ELR (cell line): Measurements from ENCODE around the gene RASSF8.
A peak's percentile ranks its signal among the peaks of the same experiment; 100 is the strongest.

Source experiments
- DNase-seq: peaks from one replicate; pipeline ENCODE4 v3.0.0-alpha.2; 2015; ENCODE audit warnings: low read depth

RASSF8 gene, protein sequence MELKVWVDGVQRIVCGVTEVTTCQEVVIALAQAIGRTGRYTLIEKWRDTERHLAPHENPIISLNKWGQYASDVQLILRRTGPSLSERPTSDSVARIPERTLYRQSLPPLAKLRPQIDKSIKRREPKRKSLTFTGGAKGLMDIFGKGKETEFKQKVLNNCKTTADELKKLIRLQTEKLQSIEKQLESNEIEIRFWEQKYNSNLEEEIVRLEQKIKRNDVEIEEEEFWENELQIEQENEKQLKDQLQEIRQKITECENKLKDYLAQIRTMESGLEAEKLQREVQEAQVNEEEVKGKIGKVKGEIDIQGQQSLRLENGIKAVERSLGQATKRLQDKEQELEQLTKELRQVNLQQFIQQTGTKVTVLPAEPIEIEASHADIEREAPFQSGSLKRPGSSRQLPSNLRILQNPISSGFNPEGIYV

DNA sequence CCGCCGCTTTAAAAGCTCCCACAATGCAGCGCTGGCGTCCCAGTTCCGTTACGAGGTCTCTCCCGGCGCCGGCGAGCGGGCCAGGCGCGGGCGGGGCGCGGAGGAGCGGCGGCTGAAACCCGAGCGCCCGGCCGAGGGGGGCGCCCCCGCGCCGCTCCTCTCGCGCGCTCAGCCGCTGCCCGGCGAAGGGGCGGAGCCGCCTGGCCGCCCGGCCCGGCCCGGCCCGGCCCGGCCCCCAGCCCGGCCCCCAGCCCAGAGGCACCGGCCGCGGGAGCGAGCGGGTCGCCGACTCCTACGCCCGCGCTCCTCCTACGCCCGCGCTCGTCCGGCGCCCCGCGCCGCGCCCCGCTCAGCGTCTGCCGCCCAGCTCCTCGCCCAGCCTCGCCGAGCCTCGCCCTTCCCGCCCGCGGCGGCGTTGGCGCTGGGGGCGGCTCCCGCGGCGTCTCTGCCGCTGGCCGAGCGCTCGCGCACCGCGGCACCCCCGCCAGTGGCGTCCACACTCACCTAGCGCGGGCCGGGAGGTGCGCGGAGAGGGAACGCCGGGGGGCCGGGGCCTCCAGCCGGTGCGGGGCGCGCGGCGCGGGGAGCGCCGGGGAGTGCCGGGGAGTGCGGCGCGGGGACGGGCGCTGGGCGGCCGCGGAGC lies at the start of gene RASSF8:
TSS of gene RASSF8 (plus strand) at position 255 of the 643 bp plus-strand sequence. CDS start 96,662 bp downstream, outside the sequence.
- DNase-seq, result peak; percentile 83

DNA sequence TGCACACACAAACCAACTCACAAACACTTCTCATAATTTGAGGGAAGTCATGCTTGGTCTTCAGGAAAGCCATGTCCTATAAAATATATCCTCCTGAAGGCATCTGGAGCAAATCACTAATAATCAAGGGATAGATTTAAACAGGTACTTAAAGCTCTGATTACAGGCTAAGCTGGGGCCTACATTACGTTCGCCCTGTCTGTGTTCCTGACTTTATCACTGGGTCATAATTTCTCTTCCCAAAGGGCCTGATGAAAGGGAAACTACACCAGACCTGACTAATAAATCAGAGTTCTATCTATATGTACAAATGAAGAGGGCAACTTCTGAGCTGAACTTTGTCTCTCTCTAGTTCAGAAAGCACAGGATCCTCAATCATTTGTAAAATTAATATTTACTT lies 43.9 kb upstream of the RASSF8 start:
- no peak for DNase-seq

DNA sequence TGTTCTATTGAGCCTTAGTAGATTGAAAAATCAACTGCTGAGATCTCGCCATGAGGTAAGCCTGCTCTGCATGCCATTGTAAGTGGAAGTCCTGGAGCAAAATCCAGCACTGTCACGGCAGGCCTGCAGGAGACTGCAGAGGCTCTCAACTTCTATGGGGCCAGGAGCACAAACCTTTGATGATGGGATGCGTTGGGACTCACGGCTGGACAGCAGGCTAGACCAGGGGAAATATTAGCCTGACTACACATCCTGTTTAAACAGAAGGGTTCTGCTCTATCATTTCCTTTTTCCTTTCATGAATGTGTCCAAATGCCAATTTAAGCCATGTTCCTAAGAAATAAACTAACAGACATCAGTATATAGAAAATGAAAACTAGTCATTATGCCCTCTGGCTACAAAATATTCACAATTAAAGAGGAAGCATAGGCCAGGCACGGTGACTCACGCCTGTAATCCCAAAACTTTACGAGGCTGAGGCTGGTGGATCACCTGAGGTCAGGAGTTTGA lies 33.9 kb upstream of the RASSF8 start:
- DNase-seq, result peak; percentile 91

DNA sequence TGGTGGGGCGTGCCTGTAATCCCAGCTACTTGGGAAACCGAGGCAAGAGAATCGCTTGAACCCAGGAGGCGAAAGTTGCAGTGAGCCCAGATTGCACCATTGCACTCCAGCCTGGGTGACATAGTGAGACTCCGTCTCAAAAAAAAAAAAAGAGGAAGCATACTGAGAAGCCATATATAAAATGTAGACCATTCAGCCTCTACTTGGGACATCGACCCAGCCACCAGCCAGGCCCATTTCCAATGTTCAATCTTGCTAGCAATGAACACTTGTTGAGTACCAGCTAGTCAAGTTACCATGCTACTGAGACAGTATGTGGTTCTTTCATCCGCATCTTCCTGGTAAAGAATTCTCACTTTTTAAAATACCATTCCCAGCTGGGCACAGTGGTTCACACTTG lies 33.4 kb upstream of the RASSF8 start:
- no peak for DNase-seq

DNA sequence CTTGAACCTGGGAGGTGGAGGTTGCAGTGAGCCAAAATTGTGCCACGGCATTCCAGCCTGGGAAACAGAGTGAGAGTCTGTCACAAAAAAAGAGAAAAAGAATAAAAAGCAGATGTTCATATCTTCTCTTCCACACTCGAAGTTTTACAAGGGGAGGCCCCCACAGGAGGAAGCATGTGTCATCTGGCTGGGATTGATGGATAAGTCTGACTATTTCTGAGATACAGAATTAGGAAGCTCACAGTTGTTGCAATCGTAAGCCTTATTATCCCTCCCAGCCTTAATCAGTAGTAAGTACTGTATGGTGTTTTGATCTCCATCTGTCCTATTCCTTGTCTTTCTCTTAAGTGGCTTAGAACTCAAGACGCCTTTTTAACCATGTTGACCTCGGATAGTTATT lies 31.9 kb upstream of the RASSF8 start:
- DNase-seq, result peak; percentile 7

DNA sequence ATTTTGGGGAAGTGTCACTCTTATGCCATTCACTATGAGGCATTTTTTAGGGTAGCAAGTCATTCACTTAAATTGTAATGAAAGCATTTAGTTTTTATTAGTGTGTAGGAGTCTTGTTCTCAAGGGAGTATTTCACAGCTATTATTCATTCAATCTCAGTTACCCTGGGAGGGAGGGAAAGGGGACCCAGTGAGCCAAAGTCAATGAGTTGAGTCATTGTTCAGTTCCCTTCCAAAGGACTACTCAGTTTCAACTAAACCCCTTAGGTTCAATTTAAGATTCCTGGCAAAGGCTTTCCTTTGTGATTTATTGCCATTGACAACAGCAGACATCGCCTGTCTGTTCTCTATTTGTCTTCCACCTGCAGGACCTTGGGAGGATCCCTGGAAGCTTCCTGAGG lies 29.3 kb upstream of the RASSF8 start:
- no peak for DNase-seq

DNA sequence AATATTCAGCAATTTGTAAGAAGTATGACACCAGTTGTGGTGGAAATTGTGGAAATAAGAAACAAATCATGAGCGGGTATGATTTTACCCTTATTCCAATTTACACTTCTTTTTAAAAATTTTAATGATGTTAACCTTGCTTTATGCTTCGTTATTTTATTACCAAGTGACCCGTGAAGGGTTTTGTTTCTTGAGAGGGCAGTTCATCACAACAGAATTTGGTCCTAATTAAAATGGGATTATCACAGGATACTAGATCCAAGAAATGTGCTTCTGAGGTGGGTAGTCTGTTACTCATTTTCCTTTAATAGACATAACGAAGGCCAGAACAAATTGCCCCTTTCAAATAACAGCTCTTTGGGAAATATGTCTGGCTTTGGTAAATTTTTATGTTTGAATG lies 25.5 kb upstream of the RASSF8 start:
- no peak for DNase-seq

DNA sequence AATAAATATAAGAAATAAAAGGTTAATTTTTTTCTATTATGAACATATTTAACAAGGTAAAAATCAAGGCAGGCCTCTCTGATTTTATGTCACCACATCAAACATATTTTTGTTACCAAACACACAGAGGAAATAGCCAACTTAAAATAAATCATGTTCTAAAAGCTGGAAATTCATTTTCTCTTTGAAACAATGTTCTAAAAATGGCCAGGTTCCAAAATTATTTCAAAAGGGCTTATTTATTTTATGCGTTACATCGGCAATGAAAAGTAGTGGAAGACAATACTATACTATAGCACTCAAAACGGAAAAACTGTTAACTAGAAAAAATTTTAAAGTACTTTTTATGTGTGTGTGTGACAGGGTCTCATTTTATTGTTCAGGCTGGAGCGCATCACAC lies 24.0 kb upstream of the RASSF8 start:
- DNase-seq, result no peak

DNA sequence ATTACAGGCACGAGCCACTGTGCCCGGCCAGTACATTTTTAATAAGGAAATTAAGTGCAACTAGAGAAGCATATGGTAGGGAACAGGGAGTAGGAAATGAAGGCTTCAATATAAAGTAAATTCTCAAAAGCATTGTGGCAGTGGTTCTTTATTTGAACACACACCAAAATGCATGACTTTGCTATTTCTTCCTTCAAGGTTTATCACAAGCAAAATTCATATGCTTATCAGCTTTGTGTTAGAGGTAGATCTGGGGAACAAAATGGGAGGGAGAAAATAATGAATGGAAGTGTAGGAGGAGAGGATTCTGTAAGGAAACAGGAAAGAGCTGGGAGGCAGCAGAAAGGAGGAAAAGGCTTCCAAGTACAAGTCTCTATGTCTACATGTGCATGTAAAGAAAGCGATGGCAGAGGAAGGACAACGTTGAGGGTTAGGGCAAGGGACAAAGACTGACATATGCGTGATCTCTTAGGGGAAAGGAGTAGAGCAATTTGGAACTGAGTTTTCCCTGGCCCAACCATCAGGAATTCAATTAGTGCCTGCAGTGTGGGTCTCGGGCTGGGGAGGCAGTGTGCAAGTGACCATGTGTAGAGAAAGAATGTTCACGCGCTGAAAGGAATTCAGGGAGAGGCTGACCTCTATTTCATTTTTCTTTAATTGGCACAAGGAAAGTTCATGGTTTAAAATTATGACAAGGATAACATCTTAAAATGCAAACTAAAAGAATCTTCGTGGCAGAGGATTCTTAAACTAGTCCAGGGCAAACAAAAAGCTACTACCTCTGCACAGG lies 22.9 kb upstream of the RASSF8 start:
- DNase-seq, result no peak

DNA sequence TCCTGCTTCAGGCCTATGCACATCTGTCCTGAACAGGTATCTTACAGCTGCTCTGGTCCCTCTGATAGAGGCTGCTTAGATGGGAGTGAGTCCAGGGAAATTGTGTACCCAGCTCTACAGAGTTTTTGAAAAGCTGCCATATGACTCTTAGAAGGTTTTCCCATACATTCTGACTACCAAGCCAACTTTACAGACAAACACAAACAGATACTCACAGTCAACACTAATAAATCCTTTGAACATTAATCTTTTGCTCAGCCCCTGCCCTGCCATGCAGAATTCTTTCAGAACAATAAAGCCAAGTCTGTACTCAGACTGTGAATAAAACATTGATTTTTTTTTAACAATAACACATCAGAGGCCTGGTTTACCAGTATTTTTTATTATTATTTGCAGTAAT lies 21.4 kb upstream of the RASSF8 start:
- no peak for DNase-seq

DNA sequence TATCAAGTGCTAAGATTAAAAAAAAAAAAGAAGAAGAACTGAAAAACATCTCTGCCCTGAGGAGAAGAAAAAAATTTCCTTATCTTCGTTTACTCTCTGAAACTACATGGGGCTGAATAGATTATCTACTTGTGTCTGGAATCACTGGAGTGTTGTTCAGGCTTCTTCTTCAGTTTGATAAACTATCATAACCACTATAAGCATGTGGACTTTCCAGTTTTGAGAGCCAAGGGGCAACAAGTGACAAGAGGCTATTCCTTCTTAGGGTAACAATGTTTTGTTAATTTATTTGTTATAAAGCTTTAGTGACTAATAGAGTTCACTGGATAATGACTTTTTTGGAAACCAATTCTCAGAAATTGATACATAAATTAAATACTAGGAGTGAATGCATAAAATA lies 19.9 kb upstream of the RASSF8 start:
- no peak for DNase-seq

DNA sequence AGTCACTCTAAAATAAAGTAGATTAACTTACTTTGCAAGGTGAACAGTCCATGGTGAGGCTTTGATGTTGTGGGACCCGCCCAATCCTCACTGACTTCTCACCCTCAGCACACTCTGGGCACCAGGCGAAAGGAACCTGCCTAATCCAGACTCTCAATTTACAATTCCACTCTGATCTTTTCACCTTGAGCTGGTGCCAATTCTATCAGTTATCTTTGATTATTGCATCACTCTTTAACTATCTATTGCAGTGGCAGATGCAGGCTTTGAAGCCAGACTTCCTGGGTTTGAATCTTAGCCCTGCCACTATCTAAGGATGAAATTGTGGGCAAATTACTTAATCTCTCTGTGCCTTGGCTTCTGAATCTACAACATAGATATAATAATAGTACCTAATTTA lies 18.9 kb upstream of the RASSF8 start:
- DNase-seq, result no peak

DNA sequence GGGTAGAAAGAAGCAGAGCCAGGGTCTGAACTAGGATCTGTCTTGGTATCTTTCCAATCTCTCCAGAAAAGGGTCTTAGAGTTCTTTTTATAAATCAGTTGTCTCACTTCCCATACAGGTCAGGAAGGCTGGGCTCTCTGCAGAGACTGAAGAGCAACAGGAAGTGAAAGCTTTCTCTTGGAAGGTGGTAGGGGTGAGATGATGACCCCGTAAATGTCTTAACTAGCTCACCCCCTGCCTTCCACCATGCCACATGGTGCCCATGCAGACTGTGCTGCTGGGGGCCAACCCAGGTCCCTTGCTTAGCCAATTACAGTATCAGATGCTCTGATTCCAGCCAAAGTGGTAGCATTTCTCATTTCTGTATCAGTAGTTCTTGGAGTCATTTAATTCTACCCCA lies 17.6 kb upstream of the RASSF8 start:
- DNase-seq, result no peak

DNA sequence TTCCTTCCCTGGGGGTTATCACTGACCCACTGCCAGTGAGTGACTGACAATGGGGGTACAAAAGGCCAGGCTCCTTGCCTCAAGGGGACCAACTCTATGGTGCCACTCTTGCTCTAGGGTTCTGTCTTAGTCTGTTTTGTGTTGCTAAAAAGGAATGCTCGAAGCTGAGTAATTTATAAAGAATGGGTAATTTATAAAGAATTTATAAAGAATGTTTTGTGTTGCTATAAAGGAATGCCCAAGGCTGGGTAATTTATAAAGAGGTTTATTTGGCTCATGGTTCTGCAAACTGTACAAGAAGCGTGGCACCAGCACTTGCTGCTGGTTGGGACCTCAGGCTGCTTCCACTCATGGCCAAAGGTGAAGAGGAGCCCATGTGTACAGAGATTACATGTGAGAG lies 15.8 kb upstream of the RASSF8 start:
- DNase-seq, result peak; percentile 44

DNA sequence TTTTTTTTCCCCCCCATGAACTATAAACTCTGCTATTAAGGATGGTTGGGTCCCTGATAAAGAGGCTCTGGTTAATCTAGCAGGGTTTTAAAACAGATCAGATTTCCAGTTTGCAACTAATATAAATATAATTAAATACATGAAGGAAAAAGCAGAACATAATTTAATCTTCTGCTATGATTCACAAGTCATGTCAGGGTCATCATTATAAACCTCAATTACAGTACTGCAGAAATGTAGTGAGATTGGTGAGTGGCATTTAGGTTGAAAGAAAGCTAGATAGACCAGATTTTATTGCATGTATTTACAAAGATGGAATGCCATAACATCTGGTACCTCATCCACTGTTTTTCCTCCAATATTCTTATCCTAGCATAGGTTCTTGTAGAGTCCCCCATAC lies 14.5 kb upstream of the RASSF8 start:
- no peak for DNase-seq

DNA sequence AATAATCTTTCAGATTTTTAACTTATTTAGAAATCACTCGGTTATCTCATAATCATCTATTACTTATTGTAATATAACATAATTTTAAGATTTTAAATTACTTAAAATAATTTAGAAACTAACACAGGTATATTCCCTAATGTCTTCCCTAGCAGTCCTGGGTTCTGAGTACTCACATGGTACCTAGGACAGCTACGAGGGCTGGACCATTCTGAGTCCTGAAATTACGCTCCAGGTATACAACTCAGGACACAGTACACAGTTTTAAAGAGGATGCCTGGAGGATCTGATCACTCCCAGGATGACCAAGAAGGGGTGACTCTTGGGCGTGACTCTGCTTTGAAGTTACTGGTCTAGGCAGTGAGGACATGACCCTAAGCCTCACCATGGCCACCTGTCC lies 9.1 kb upstream of the RASSF8 start:
- no peak for DNase-seq

DNA sequence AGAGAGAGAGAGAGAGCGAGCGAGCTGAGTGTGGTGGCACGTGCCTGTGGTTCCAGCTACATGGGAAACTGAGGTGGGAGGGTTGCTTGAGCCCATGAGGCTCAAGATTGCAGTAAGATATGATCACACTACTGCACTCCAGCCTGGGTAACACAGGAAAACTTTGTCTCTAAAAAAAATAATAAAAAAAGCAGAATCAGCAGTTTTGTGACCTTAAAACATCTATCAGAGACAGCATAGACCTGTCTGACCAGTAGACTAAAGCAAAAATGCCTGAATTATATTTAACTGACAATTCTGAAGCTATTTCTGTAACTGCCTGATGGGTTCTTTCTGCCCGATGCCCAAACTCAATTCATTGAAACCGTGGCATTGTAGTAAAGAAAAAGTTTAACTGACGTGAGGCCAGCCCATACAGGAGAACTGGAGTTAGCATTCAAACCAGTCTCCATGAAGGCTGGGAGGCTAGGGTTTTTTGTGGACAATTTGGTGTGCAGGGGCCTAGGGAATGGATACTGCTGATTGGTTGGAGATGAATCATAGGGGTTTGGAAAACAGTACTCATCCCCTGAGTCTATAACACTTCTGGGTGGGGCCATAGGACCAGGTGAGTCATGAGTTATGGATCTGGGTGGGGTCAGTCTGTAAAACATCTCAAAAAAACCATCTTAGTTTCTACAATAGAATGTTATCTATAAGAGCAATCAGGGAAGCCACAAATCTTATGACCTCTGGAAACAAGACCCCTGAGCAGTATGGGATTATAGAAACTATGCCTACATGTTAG lies 8.0 kb upstream of the RASSF8 start:
- DNase-seq, result peak; percentile 80

DNA sequence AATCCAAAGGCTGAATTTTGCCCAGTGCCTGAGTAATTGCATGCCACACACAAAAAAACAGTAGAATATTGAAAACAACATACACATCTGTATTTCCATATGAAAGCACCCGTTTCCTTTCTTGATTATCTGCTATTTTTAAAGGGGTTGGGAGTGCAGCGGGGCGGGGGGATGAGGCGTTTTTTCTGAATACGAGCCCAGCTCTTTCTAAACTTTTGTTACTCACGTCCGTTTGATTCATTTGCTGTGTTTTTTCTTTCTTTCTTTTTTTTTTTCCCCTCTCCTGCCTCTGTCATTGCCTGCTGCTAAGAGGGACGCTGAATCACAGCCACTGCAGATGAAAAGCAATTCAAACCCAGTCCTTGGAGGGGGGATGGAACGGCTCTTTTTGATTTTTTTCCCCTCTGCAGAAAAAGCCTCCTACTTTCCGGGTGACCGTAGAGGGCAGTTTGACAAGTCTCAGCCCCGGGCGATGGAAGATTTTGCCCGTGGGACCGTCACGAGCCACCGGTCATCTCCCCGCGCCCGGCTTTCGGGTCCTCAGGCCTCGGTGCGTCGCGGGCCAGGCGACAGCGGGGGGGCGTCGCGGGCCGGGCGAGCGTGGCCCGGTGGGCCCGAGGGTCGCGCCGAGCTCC lies 572 bp upstream of the RASSF8 start:
- peak; percentile 92 for DNase-seq

DNA sequence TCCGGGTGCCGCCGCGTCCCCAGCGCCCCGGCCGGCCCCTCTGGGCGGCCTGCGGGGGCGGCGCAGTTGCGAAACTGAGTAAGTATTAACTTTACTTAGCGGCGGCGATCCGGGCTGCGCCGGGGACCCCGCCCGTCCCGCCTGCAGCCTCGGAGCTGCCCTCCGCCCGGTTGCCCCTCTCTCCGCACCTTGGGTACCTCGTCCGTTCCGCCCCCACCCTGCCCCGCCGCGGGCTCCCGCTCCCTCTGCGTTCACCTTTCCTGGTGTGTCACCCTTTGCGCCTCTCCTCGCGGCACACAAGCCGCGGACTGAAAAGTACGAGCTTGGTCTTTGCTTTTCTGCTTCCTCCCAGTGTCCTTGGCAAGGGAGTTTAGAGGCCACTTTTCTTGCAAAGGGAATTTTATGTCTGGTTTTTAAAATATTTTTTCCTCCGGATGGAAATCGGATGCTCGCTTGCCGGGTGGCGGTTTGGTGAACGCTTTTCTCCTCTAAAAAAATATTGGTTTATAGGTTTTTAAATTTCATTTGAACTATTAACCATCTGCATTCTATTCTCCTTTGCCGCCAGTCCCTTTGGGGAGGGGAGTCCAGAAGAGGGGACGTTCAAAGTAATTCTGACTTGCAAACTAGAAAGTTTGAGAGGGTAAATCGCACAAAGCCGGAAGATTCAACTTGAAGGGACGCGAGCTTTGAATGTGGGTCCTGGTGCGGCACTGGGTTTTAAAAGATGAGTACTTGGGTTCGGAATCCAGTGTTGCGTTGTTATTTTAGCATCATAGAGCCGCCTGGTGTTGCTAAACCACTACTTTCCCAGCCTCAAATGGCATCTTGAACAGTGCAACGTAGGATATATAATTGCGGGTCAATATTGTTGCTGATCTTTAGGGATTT lies 834 bp downstream of the RASSF8 start:
- DNase-seq, result peak; percentile 91

DNA sequence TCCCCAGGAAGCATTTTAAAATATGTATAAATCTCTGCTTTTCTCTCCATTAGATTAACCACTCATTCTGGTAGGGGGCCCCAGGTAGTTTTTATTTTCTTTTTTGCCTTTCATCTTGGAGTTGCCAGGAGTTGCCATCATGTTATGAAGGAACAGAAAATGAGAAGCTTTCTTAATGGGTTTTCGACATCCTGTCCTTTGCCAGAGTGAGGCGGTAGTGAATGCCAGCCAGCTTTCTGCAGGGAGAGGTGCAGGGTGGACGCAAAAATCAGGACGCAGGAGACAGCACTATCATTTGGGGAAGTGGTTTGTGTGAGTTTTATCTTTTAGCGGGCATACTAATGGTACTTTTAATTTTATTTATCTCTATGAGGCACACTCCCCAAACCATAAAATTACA lies 1.7 kb downstream of the RASSF8 start:
- DNase-seq, result peak; percentile 37
